Measurements from ENCODE around the gene USP9Y.
A peak's percentile ranks its signal among the peaks of the same experiment; 100 is the strongest.

USP9Y gene

DNA sequence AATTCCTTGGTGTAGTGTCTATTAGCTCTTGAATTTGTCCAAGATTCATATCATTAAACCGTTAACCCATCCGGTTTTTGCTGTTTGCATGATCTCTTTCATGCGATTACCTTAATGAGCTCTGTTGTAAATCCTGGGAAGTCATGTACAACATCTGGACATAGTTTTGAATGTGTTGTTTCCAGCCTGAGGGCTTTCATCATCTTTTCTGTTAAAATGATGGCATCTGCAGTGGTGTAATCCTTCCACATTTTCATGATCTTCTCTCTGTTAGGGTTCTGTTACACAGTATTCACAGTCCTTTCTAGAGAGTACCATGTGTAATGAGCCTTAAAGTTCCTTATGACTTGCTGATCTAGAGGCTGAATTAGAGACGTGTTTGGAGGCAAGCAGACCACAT, 64.9 kb downstream of the USP9Y start:
- DNase-seq: peak; percentile 7

GRCh38 chrY:12784521-12784920, 83.5 kb downstream of the USP9Y start:
- no peak for DNase-seq

GRCh38 chrY:12793999-12794398, 93.0 kb downstream of the USP9Y start:
- DNase-seq: no peak

- peak; percentile 11 for DNase-seq
These were observed 107.0 kb downstream of the USP9Y start for GRCh38 chrY:12808046-12808445.

- DNase-seq: peak; percentile 31
These were observed 108.0 kb downstream of the USP9Y start for GRCh38 chrY:12809034-12809433.

- no peak for DNase-seq
These were observed 122.4 kb downstream of the USP9Y start for GRCh38 chrY:12823408-12823807.

- DNase-seq: peak; percentile 31
These were observed 125.8 kb downstream of the USP9Y start for GRCh38 chrY:12826791-12827190.

GRCh38 chrY:12833284-12833683, 132.3 kb downstream of the USP9Y start:
- DNase-seq: no peak

- DNase-seq: no peak
These were observed 136.5 kb downstream of the USP9Y start for GRCh38 chrY:12837550-12837949.

DNA sequence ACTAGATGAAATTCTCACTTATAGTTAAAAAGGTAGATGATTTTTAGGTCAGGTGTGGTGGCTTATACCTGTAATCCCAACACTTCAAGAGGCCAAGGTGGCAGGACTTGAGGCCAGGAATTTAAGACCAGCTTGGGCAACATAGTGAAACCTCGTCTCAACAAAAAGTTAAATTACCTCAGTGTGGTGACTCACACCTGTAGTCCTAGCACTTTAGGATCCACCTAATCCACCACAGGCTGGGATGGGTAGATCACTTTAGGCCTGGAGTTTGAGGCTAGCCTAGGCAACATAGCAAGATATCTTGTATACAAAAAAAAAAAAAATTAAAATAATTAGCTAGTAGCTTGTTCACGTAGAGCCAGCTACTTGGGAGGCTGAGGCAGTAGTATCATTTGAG, 140.3 kb downstream of the USP9Y start:
- DNase-seq: no peak

- no peak for DNase-seq
These were observed 145.8 kb downstream of the USP9Y start for GRCh38 chrY:12846793-12847192.

- peak; percentile 15 for DNase-seq
These were observed 154.8 kb downstream of the USP9Y start for GRCh38 chrY:12855791-12856275.

DNA sequence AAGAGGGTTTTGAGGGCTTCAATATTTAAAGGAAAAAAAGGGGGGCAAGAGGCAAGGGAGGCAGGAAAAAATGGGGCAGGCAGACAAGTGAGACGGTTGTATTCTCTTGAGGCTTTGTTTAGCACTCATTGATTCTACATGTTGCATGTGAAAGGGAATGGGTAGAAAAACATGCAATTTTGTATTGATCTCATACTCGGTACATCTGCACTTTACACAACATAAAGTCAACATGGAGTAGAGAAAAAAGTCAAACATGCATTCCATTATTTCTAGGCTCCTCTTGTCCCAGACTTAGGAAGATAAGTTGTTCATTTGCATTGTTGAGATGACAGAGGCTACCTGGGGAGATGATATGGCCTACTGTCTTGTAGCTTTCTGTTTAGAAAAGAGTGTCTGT, 166.9 kb downstream of the USP9Y start:
- DNase-seq: no peak

- DNase-seq: no peak
These were observed 195.9 kb downstream of the USP9Y start for GRCh38 chrY:12896973-12897372.

DNA sequence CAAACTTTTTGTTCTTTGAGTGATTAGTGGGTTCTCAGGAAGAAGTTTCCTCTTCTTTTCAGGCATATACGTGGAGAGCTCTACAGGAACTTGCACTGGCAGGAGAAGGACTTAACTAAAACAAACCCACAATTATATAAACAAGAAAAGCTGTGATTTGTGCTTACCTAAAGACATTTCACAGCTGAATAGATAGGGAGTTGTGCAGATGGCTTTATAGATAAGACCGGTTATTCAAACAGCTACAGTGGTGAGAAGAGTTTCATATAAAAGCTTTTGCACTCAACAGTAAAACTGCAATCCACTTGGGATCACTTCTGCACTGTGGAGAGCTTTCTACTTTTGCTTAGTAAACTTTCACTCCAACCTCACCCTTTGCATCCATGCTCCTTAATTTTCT, 197.6 kb downstream of the USP9Y start:
- no peak for DNase-seq

DNA sequence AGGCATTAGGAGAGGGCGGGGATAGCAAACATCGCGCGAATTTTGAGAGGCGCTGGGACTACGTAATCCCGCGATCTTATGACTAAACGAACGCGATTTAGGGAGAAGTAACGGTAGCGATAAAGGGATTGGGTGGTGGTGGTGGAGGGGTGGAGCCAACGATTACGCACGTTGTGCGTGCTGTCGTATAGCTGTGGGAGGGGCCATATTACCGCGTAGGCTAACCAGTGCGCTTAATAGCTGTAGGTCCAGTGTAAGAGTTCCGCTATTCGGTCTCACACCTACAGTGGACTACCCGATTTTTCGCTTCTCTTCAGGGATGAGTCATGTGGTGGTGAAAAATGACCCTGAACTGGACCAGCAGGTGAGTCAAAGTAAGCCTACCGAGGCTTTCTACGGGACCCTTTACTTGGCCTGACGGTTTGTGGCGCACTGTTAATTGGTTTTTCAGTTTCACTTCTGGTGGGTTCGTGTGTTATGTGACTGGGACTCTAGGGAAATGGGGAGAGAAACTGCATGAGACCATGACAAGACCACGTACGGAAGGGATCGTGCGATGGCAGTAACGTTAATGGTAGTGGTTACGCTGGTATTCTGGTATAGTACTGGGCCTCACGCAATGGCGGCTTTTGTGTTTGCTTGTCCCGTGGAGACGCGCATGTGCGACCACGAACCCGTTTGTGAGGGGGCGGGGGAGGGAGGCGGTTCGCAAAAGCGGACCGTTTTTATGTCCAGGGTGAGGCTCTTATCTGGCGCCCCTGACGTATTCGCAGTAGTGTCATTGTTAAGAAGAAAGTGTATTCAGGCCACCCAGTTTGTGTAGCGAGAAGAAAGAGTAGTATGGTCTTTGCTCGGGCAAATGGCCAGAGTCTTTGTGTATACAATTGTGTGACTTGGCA, 203.8 kb downstream of the USP9Y start, which contains the start of gene DDX3Y:
Gene DDX3Y, plus strand, starts transcription at position 251 of the 899 bp plus-strand sequence. Its CDS starts 69 bp downstream, at position 320.
- DNase-seq: peak; percentile 93

DNA sequence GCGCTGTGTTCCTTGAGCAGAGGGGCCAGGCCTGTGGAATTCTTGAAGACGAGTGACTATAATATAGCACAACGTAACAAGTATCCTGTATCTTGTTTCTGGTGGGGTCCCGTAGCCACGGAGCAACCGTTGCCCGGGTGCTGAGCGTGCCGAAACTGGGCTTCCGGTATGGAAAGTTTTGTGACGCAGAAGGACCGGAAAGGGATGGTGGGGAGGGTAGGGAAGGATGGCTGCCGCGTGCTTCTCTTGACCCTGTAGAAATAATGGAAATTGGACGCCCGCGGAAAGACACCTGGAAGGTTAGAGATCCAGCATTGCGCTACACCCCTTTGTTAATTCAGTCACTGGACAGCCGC, 204.5 kb downstream of the USP9Y start:
- DNase-seq: peak; percentile 72

DNA sequence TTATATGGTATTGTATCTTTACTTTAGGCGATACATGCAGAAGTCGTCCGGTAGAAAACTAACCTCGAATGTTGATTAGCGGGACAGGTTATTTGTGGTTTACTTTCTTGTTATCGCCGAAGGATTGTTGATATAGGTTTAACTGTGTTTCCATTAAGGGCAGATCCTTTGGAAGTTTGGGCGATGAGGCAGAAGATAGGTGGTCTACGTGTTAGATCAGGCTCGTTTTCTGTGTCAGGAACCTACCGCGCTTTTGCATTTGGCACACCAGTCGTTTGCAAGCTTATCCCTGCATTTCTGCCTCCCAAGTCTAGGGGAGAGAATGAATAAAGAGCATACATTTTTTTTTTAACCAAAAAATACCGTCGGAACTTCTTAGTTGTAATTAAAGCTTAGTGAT, 204.9 kb downstream of the USP9Y start:
- DNase-seq: peak; percentile 0

All from fibroblast of skin of right quadriceps (primary cell).